ENCODE data around the gene BLID. TPM values are rescaled to one million over a fixed set of nuclear protein-coding genes. Genes with fewer than 3 reads are reported as not detected.

BLID gene
- total and polyA plus RNA-seq, 2 donors from 2014 or later: not detected

GRCh38 chr11:122094836-122095235 is 21.2 kb downstream of the BLID start:
- no peak overlapping the region for H3K27ac ChIP-seq (ENCODE audit: low read depth in 2 of 2, low read length in 2 of 2)

GRCh38 chr11:122093731-122094275 is 22.2 kb downstream of the BLID start:
- no peak overlapping the region for H3K4me3 ChIP-seq (ENCODE audit: low read length in 3 of 3)
- FAIRE-seq (no peak), DNase-seq (no peak)
- no peak overlapping the region for H3K27ac ChIP-seq (ENCODE audit: low read depth in 2 of 2, low read length in 2 of 2)
- no peaks in the 10 kb centered on the region for H3K27me3 ChIP-seq (ENCODE audit: control insufficient read depth, insufficient read depth, low read length)
- peaks cover 0 to 8% (median 3%) of the 10 kb centered on the region in 3 donors for H3K36me3 ChIP-seq (ENCODE audit: control insufficient read depth in 2 of 3, insufficient read depth in 3 of 3, low read length in 3 of 3)
- no peaks in the 10 kb centered on the region for H3K4me1 ChIP-seq (ENCODE audit: control insufficient read depth in 2 of 3, insufficient read depth in 2 of 3, low read depth in 1 of 3, low read length in 3 of 3)
- no peaks in the 10 kb centered on the region for H3K9me3 ChIP-seq (ENCODE audit: control insufficient read depth in 2 of 3, insufficient read depth in 1 of 3, low read length in 3 of 3)
- TF ChIP-seq CTCF (IDR thresholded peaks at IDR 0.05; ENCODE audit: borderline replicate concordance, extremely low read depth, insufficient read depth): no peak
- no peak overlapping the region for H3K9ac ChIP-seq (ENCODE audit: low read length in 3 of 3)
- intact Hi-C loops (cut with DNase I): no loop called here

More at GRCh38 chr11:122094836-122095235, 21.2 kb downstream of the BLID start:
- Histone ChIP-seq H3K36me3 (ENCODE audit: control insufficient read depth in 2 of 3, insufficient read depth in 3 of 3, low read length in 3 of 3) (peaks cover 0 to 8% (median 3%) of the 10 kb centered on the region in 3 donors), H3K9me3 (ENCODE audit: control insufficient read depth in 2 of 3, insufficient read depth in 1 of 3, low read length in 3 of 3) (no peaks in the 10 kb centered on the region), H3K27me3 (ENCODE audit: control insufficient read depth, insufficient read depth, low read length) (peaks cover 6% of the 10 kb centered on the region), H3K4me3 (ENCODE audit: low read length in 3 of 3) (no peak overlapping the region), H3K9ac (ENCODE audit: low read length in 3 of 3) (no peak overlapping the region), H3K4me1 (ENCODE audit: control insufficient read depth in 2 of 3, insufficient read depth in 2 of 3, low read depth in 1 of 3, low read length in 3 of 3) (no peaks in the 10 kb centered on the region)
- no peak for DNase-seq
- FAIRE-seq: no peak
- intact Hi-C loops (cut with DNase I): no loop called here
- TF ChIP-seq CTCF (IDR thresholded peaks at IDR 0.05; ENCODE audit: borderline replicate concordance, extremely low read depth, insufficient read depth): no peak

- FAIRE-seq: no peak
- H3K4me3 ChIP-seq (ENCODE audit: low read length in 3 of 3): no peak overlapping the region
- H3K9ac ChIP-seq (ENCODE audit: low read length in 3 of 3): no peak overlapping the region
Observed at GRCh38 chr11:122091835-122092234, 24.2 kb downstream of the BLID start.

More at GRCh38 chr11:122091835-122092234, 24.2 kb downstream of the BLID start:
- DNase-seq: no peak
- Histone ChIP-seq H3K27me3 (ENCODE audit: control insufficient read depth, insufficient read depth, low read length) (no peaks in the 10 kb centered on the region), H3K36me3 (ENCODE audit: control insufficient read depth in 2 of 3, insufficient read depth in 3 of 3, low read length in 3 of 3) (peaks cover 0 to 8% (median 3%) of the 10 kb centered on the region in 3 donors), H3K9me3 (ENCODE audit: control insufficient read depth in 2 of 3, insufficient read depth in 1 of 3, low read length in 3 of 3) (no peaks in the 10 kb centered on the region), H3K4me1 (ENCODE audit: control insufficient read depth in 2 of 3, insufficient read depth in 2 of 3, low read depth in 1 of 3, low read length in 3 of 3) (no peaks in the 10 kb centered on the region), H3K27ac (ENCODE audit: low read depth in 2 of 2, low read length in 2 of 2) (no peak overlapping the region)
- intact Hi-C loops (cut with DNase I): no loop called here
- TF ChIP-seq CTCF (IDR thresholded peaks at IDR 0.05; ENCODE audit: borderline replicate concordance, extremely low read depth, insufficient read depth): no peak

All from kidney (tissue), 14 donors.